Activated T-helper 1 cell treated with anti-CD3 and anti-CD28 coated beads, Interleukin-12 subunit alpha, Interleukin-12 subunit beta, Interleukin-2, Interleukin-4 antibody, amounts not matched to agents 30 ng/mL and 10 ng/mL and 1 ng/mL, durations not matched to agents 14 hours and 24 hours and 36 hours (primary cell): ENCODE results near the gene PRSS22. TPM values are rescaled to one million over a fixed set of nuclear protein-coding genes. Genes with fewer than 3 reads are reported as not detected.

Experiments used
- DNase-seq: peaks from one replicate; pipeline ENCODE4 v3.0.0; 2021; ENCODE audit warnings: low spot score
- H3K27ac Mint-ChIP-seq: one replicate; pipeline ENCODE4 v1.8.0; 2021; ENCODE audit warnings: mild to moderate bottlenecking, mixed read lengths
- H3K27me3 Mint-ChIP-seq: one replicate; pipeline ENCODE4 v1.8.0; 2022; ENCODE audit warnings: mild to moderate bottlenecking, moderate library complexity, mixed read lengths; ENCODE audit not compliant: insufficient read depth
- H3K36me3 Mint-ChIP-seq: one replicate; pipeline ENCODE4 v1.8.0; 2021; ENCODE audit warnings: low read depth, mixed read lengths
- H3K4me1 Mint-ChIP-seq: one replicate; pipeline ENCODE4 v1.8.0; 2021; ENCODE audit warnings: low read depth, mixed read lengths
- H3K4me3 Mint-ChIP-seq: one replicate; pipeline ENCODE4 v1.8.0; 2021; ENCODE audit warnings: mild to moderate bottlenecking, moderate library complexity, mixed read lengths
- H3K9me3 Mint-ChIP-seq: one replicate; pipeline ENCODE4 v1.8.0; 2021; ENCODE audit warnings: mixed read lengths
- intact Hi-C: fragments of 100-400 bp; cut with micrococcal nuclease; formaldehyde crosslinking; loops from one replicate; pipeline ENCODE4 v1.15.1; 2024
- total RNA-seq: library from RNA; stranded (reverse); gene quantifications from 2 replicates; pipeline ENCODE4 v1.2.3, GENCODE V29; 2022

PRSS22 gene
- total RNA-seq, 1 donor from 2014 or later, result not detected

DNA sequence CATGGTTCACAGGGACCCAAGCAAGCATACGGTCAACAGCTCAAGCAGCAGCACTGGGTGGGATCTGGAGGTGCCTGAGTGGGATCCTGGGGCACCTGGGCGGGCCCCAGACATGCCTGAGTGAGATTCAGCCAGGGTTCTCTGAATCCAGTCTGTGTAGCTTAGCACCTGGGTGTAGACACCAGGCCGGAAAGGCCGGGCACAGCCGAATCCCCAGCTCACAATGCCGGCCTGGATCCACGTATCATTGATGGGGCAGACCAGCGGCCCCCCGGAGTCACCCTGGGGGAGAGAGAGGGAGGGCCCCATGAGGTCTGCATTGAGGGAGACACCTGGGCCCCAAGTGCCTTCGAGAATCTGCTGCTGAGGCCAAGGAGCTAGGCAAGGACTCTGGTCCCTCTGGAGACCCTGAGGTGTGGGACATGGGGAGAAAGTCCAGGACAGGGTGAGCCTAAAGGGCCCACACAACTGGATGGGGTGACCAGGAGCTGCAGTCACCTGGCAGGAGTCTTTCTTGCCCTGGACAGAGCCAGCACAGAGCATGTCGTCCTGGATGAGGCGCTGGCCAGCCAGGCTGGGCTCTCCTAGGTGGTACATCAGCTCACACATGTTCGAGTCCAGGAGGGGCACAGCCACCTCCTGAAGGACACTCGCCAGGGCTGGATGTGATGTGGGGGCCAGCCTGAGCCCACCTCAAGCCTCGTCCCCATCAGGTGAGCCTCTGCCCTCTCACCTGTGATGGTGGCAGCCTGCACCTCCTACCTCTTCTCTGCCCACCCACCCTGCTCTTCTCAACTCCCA lies 18.1 kb downstream of the PRSS22 start:
- H3K36me3 Mint-ChIP-seq, result no peaks in the 10 kb centered on the region
- intact Hi-C loops, result loop anchor here (1.0 kb wide), 1 partner anchor 28 kb away; no protein-coding TSS in a partner anchor

DNA sequence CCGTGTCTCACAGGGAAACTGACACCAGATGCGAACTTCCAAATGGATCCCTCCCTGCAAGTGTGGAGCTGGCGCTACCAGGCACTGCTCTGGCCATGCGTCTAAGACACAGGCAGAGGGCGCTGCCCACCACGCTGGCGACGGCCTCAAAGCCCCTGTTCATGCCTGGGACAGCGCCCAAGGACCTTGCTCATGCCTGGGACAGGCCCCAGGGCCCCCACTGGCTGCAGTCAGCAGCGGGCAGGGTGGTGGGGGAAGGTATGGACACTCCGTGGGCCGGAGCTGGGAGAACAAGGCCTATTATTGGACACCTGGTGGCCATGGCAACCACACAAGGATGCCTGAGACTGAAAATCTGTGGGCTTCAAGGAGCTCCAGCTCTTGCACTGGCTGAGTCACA lies 19.0 kb downstream of the PRSS22 start:
- intact Hi-C loops, result loop anchor here (1.0 kb wide), 1 partner anchor 29 kb away; no protein-coding TSS in a partner anchor
- Mint-ChIP-seq H3K27me3 (peaks cover 3% of the 10 kb centered on the region), H3K4me1 (peaks cover 12% of the 10 kb centered on the region)

More for the DNA sequence above, 18.1 kb downstream of the PRSS22 start:
- no peak overlapping the region for H3K4me3 Mint-ChIP-seq
- no peak overlapping the region for H3K27ac Mint-ChIP-seq
- no peak for DNase-seq
- peaks cover 3% of the 10 kb centered on the region for H3K27me3 Mint-ChIP-seq
- peaks cover 12% of the 10 kb centered on the region for H3K4me1 Mint-ChIP-seq
- H3K9me3 Mint-ChIP-seq, result no peaks in the 10 kb centered on the region

GRCh38 chr16:2836646-2837508 lies 21.1 kb downstream of the PRSS22 start:
- Mint-ChIP-seq H3K27me3 (peaks cover 6% of the 10 kb centered on the region), H3K36me3 (no peaks in the 10 kb centered on the region), H3K4me3 (no peak overlapping the region), H3K9me3 (no peaks in the 10 kb centered on the region), H3K4me1 (peaks cover 5% of the 10 kb centered on the region), H3K27ac (peak overlapping the region; percentile 5)
- no peak for DNase-seq
- intact Hi-C loops, result no loop called here

More for the DNA sequence above, 19.0 kb downstream of the PRSS22 start:
- H3K9me3 Mint-ChIP-seq, result no peaks in the 10 kb centered on the region
- peak; percentile 19 for DNase-seq
- peak overlapping the region; percentile 64 for H3K27ac Mint-ChIP-seq
- H3K4me3 Mint-ChIP-seq, result no peak overlapping the region
- H3K36me3 Mint-ChIP-seq, result no peaks in the 10 kb centered on the region

GRCh38 chr16:2835638-2836493 lies 22.1 kb downstream of the PRSS22 start:
- intact Hi-C loops, result no loop called here
- Mint-ChIP-seq H3K9me3 (no peaks in the 10 kb centered on the region), H3K27me3 (peaks cover 6% of the 10 kb centered on the region), H3K4me1 (peaks cover 8% of the 10 kb centered on the region), H3K36me3 (no peaks in the 10 kb centered on the region), H3K27ac (no peak overlapping the region), H3K4me3 (no peak overlapping the region)
- no peak for DNase-seq

GRCh38 chr16:2834968-2835367 lies 23.0 kb downstream of the PRSS22 start:
- H3K4me1 Mint-ChIP-seq, result peaks cover 12% of the 10 kb centered on the region
- H3K36me3 Mint-ChIP-seq, result no peaks in the 10 kb centered on the region
- H3K27me3 Mint-ChIP-seq, result peaks cover 6% of the 10 kb centered on the region
- intact Hi-C loops, result no loop called here
- H3K4me3 Mint-ChIP-seq, result no peak overlapping the region
- H3K27ac Mint-ChIP-seq, result no peak overlapping the region
- no peaks in the 10 kb centered on the region for H3K9me3 Mint-ChIP-seq
- no peak for DNase-seq

- Mint-ChIP-seq H3K4me3 (no peak overlapping the region), H3K4me1 (peaks cover 7% of the 10 kb centered on the region), H3K9me3 (no peaks in the 10 kb centered on the region), H3K27me3 (peaks cover 7% of the 10 kb centered on the region), H3K27ac (no peak overlapping the region), H3K36me3 (no peaks in the 10 kb centered on the region)
- intact Hi-C loops, result no loop called here
- DNase-seq, result no peak
These were observed 24.2 kb downstream of the PRSS22 start for GRCh38 chr16:2833776-2834175.

- peaks cover 7% of the 10 kb centered on the region for H3K4me1 Mint-ChIP-seq
- peak overlapping the region; percentile 53 for H3K4me3 Mint-ChIP-seq
- intact Hi-C loops, result no loop called here
- H3K36me3 Mint-ChIP-seq, result no peaks in the 10 kb centered on the region
- H3K9me3 Mint-ChIP-seq, result no peaks in the 10 kb centered on the region
- no peak overlapping the region for H3K27ac Mint-ChIP-seq
- H3K27me3 Mint-ChIP-seq, result peaks cover 5% of the 10 kb centered on the region
- no peak for DNase-seq
These were observed 26.8 kb downstream of the PRSS22 start for GRCh38 chr16:2831203-2831602.

- H3K27me3 Mint-ChIP-seq, result peaks cover 5% of the 10 kb centered on the region
- intact Hi-C loops, result no loop called here
- peak overlapping the region; percentile 44 for H3K27ac Mint-ChIP-seq
- peaks cover 7% of the 10 kb centered on the region for H3K4me1 Mint-ChIP-seq
- H3K36me3 Mint-ChIP-seq, result no peaks in the 10 kb centered on the region
- DNase-seq, result no peak
- peak overlapping the region; percentile 49 for H3K4me3 Mint-ChIP-seq
- no peaks in the 10 kb centered on the region for H3K9me3 Mint-ChIP-seq
These were observed 27.6 kb downstream of the PRSS22 start for GRCh38 chr16:2830355-2830695.

DNA sequence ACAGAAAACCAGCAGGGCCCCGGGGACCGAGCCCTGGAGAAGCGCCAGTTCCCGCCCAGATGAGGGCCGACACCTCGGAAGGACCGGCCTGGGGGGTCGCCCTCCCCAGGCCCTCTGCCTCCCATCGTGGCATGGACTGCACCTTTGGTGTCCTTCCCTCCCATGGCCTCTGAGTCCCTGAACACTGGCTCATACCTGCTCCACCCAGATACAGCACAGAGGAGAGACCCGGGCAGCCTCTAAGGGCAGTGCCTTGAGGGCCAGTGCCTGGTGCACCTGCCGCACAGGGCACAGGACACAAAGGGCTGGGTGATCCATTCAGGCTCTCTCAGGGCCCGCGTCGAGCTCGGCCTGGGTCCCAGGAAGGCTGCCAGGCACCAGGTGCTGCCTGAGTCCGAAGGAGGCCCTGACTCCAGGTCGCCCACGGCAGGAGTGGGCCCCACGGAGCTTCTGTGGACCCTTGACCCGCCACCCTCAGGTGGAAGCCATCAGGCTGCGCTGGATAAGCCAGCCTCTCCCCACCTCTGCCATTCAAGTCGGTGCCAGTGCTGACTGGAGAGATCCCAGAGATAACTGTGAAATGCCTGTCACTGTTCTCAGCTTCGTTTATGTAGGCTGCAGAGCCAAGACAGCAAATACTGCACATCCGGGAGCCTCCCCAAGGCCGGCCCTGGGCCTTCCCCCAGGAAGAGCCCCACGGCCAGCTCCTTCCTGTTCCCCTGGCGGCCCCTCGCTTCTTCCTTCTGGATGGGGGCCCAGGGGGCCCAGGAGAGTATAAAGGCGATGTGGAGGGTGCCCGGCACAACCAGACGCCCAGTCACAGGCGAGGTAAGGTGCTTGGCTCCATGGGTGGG lies 28.2 kb downstream of the PRSS22 start, which contains the start of gene ZG16B:
ZG16B (plus strand) TSS at position 803 of the 854 bp plus-strand sequence. CDS start 139 bp downstream, outside the sequence.
- H3K4me1 Mint-ChIP-seq, result peaks cover 7% of the 10 kb centered on the region
- DNase-seq, result no peak
- no peaks in the 10 kb centered on the region for H3K9me3 Mint-ChIP-seq
- intact Hi-C loops, result no loop called here
- no peaks in the 10 kb centered on the region for H3K36me3 Mint-ChIP-seq
- H3K27ac Mint-ChIP-seq, result peak within 1 kb of the TSS; percentile 44
- peak within 1 kb of the TSS; percentile 53 for H3K4me3 Mint-ChIP-seq
- peaks cover 5% of the 10 kb centered on the region for H3K27me3 Mint-ChIP-seq

- no peaks in the 10 kb centered on the region for H3K36me3 Mint-ChIP-seq
- no peak overlapping the region for H3K4me3 Mint-ChIP-seq
- no peak for DNase-seq
- H3K27ac Mint-ChIP-seq, result no peak overlapping the region
- peaks cover 7% of the 10 kb centered on the region for H3K4me1 Mint-ChIP-seq
- intact Hi-C loops, result no loop called here
- H3K27me3 Mint-ChIP-seq, result peaks cover 5% of the 10 kb centered on the region
- H3K9me3 Mint-ChIP-seq, result no peaks in the 10 kb centered on the region
These were observed 29.0 kb downstream of the PRSS22 start for GRCh38 chr16:2828876-2829430.

DNA sequence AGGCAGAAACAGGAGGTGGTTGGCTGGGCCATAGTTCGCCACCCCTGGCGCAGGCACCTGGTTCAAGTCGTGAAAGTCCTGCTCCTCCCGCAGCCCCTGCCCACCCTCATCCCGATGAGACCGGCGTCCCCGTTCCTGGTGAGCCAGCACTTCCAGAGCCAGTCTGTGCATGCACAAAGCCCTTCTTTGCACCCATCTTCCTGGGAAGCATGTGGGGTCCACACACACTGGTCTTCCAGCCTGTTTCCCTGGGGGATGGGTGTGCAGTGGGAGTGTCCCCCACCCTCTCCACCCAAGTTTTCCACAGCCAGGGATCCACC lies 29.5 kb downstream of the PRSS22 start:
- Mint-ChIP-seq H3K27ac (no peak overlapping the region), H3K9me3 (no peaks in the 10 kb centered on the region), H3K4me1 (peaks cover 7% of the 10 kb centered on the region), H3K36me3 (no peaks in the 10 kb centered on the region), H3K27me3 (peaks cover 5% of the 10 kb centered on the region), H3K4me3 (no peak overlapping the region)
- DNase-seq, result no peak
- intact Hi-C loops, result no loop called here
